K562 (cell line): ENCODE data around the gene ADAMTS2.

Experiments
- CEBPB ChIP-seq: fragments of 450-650 bp; IDR thresholded peaks from 2 replicates; pipeline ENCODE4 v1.6.1; 2016; ENCODE audit warnings: missing genetic modification characterization, missing compliant biosample characterization
- MAFK ChIP-seq: IDR thresholded peaks from 2 replicates; pipeline ENCODE4 v1.6.1; 2011; ENCODE audit warnings: low read length, improper control_type of control experiment
- PHB2 ChIP-seq: fragments of 450-650 bp; IDR thresholded peaks from 2 replicates; pipeline ENCODE4 v1.6.1; 2017; ENCODE audit warnings: low read depth
- PHF20 ChIP-seq: fragments of 450-650 bp; IDR thresholded peaks from 2 replicates; pipeline ENCODE4 v1.6.1; 2018; ENCODE audit not compliant: partially characterized antibody
- POLR2A ChIP-seq: fragments of 450-650 bp; conservative IDR thresholded peaks from 2 replicates; pipeline ENCODE4 v1.6.1; 2016
- RB1 ChIP-seq: fragments of 450-650 bp; IDR thresholded peaks from 2 replicates; pipeline ENCODE4 v1.6.1; 2017; ENCODE audit warnings: low read depth, mild to moderate bottlenecking
- RBM39 ChIP-seq: fragments of 200-400 bp; formaldehyde crosslinking; optimal IDR thresholded peaks from 2 replicates; pipeline ENCODE3; 2018; ENCODE audit warnings: low read depth, low read length
- TRIM24 ChIP-seq, 2 experiments: fragments of 450-650 bp; IDR thresholded peaks; 2 replicates each; pipeline ENCODE4 v1.6.1; 2016
- ZNF263 ChIP-seq: sonication (generic); formaldehyde crosslinking; IDR thresholded peaks from 2 replicates; pipeline ENCODE4 v1.8.0; 2022; ENCODE audit warnings: mild to moderate bottlenecking, missing genetic modification reagents, borderline replicate concordance
- ZNF282 ChIP-seq: sonication (generic); formaldehyde crosslinking; IDR thresholded peaks from 2 replicates; pipeline ENCODE4 v1.8.1; 2023; ENCODE audit warnings: missing genetic modification reagents
- TF ChIP-seq, protein P1 (sequence below): fragments of 450-650 bp; formaldehyde crosslinking; IDR thresholded peaks from 2 replicates; pipeline ENCODE4 v1.4.0; 2020; ENCODE audit warnings: mild to moderate bottlenecking, mixed read lengths

DNA sequence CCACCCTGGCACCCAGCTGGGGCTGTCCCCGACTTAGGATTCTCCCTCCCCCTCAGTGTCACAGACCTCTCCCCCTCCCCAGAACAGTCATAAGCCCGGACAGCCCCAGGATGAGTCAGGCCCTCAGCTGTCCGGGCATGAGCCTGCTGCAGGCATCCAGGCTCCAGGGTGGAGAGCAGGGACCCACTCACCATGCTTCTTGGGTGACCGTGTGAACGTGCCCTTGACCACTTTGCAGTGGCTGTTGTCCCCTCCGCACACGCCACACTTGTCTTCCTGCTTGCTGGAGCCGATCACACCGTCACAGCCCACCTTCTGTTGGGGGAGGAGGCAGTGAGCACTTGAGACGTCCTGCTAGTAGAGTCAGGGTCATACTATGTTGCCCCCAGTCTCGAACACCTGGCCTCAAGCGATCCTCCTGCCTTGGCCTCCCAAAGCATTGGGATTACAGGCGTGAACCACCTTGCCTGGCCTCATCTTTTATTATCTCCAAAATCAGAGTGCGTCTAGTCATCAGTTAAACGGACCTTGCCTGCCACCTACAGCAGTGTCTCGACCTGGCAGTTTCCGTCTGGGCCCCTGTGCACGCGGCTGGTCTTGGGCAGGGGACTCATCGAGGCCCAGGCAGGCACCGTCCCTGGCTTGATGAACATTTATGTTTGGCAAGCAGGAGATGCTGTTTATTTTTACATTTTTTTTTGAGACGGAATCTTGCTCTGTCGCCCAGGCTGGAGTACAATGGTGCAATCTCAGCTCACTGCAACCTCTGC, 212.5 kb downstream of the ADAMTS2 start:
- TF ChIP-seq ZNF282 (no peak), PHB2 (no peak), POLR2A (no peak), RBM39 (no peak), MAFK (no peak), ZNF263 (CRISPR knock-in tag) (no peak), RB1 (no peak), TRIM24 (IDR thresholded peaks at IDR 0.05) (no peak), PHF20 (no peak), CEBPB (no peak)
- TF ChIP-seq, protein P1, sequence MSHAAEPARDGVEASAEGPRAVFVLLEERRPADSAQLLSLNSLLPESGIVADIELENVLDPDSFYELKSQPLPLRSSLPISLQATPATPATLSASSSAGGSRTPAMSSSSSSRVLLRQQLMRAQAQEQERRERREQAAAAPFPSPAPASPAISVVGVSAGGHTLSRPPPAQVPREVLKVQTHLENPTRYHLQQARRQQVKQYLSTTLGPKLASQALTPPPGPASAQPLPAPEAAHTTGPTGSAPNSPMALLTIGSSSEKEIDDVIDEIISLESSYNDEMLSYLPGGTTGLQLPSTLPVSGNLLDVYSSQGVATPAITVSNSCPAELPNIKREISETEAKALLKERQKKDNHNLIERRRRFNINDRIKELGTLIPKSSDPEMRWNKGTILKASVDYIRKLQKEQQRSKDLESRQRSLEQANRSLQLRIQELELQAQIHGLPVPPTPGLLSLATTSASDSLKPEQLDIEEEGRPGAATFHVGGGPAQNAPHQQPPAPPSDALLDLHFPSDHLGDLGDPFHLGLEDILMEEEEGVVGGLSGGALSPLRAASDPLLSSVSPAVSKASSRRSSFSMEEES (CRISPR knock-in tag): no peak
